HepG2 (cell line): ENCODE results near the gene SRD5A2.

Experiments
- RAD21 ChIP-seq: fragments of 450-650 bp; formaldehyde crosslinking; IDR thresholded peaks from 2 replicates; pipeline ENCODE4 v1.5.0; 2020; ENCODE audit warnings: mild to moderate bottlenecking
- TF ChIP-seq, protein P1 (sequence below), 2 experiments: IDR thresholded peaks; 2 replicates each; pipeline ENCODE4 v1.6.1; 2011 to 2012; ENCODE audit warnings: low read length in 2 of 2, borderline replicate concordance in 1 of 2, low read depth in 1 of 2, mild to moderate bottlenecking in 1 of 2, moderate library complexity in 1 of 2

DNA sequence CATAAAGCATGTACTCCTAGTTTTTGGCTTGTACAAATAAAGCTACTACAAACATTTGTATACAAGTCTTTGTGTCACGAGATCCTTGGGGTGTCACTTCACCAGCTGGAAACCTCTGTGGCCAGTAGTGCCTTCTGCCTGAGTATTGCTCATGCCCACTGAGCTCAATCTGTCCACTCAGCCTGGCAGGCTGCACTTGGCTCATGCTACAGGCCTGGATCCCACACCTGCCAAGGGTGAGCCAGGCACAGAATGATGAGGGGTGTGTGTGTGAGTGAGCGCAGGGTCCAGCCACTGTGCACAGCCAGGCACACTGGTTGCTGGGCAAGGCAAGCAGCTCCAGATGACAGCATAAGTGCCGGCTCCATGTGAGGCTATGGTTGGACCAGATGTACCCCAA is 13.1 kb downstream of the SRD5A2 start:
- TF ChIP-seq RAD21 (CRISPR knock-in tag): no peak
- TF ChIP-seq, protein P1, sequence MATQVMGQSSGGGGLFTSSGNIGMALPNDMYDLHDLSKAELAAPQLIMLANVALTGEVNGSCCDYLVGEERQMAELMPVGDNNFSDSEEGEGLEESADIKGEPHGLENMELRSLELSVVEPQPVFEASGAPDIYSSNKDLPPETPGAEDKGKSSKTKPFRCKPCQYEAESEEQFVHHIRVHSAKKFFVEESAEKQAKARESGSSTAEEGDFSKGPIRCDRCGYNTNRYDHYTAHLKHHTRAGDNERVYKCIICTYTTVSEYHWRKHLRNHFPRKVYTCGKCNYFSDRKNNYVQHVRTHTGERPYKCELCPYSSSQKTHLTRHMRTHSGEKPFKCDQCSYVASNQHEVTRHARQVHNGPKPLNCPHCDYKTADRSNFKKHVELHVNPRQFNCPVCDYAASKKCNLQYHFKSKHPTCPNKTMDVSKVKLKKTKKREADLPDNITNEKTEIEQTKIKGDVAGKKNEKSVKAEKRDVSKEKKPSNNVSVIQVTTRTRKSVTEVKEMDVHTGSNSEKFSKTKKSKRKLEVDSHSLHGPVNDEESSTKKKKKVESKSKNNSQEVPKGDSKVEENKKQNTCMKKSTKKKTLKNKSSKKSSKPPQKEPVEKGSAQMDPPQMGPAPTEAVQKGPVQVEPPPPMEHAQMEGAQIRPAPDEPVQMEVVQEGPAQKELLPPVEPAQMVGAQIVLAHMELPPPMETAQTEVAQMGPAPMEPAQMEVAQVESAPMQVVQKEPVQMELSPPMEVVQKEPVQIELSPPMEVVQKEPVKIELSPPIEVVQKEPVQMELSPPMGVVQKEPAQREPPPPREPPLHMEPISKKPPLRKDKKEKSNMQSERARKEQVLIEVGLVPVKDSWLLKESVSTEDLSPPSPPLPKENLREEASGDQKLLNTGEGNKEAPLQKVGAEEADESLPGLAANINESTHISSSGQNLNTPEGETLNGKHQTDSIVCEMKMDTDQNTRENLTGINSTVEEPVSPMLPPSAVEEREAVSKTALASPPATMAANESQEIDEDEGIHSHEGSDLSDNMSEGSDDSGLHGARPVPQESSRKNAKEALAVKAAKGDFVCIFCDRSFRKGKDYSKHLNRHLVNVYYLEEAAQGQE (IDR thresholded peaks at IDR 0.05; ENCODE audit: borderline replicate concordance in 1 of 2, low read depth in 1 of 2, low read length in 2 of 2): no peak
